HG03571 (cell line): ENCODE results near the gene MTF2.
"Not testable (repeated sequence)": the region's sequence is repeated elsewhere in the genome, so short reads cannot be mapped to it uniquely, and the experiment has no call there.

Experiments
- ATAC-seq: cut with Tn5 transposase; IDR thresholded peaks from one replicate; pipeline ENCODE4 v1.9.1; 2021; ENCODE audit not compliant: unreplicated experiment

MTF2 gene

GRCh38 chr1:93078986-93079654 lies at the start of gene MTF2:
Gene MTF2, plus strand, starts transcription at chr1:93079283. Its CDS starts 244 bp downstream, at chr1:93079527.
- peak; percentile 76 for ATAC-seq

- no peak for ATAC-seq
Measured at GRCh38 chr1:93029317-93029716, 49.8 kb upstream of the MTF2 start.

GRCh38 chr1:93030191-93030590 lies 48.9 kb upstream of the MTF2 start:
- not testable (repeated sequence) for ATAC-seq

GRCh38 chr1:93031711-93032110 lies 47.4 kb upstream of the MTF2 start:
- no peak for ATAC-seq

- ATAC-seq, result no peak
Measured at GRCh38 chr1:93033029-93033428, 46.1 kb upstream of the MTF2 start.

GRCh38 chr1:93033785-93034184 lies 45.3 kb upstream of the MTF2 start:
- peak; percentile 80 for ATAC-seq

- ATAC-seq, result no peak
Measured at GRCh38 chr1:93034397-93034796, 44.7 kb upstream of the MTF2 start.

- ATAC-seq, result no peak
Measured at GRCh38 chr1:93036672-93037071, 42.4 kb upstream of the MTF2 start.

- ATAC-seq, result peak; percentile 97
Measured at GRCh38 chr1:93042187-93043056, 36.7 kb upstream of the MTF2 start.

GRCh38 chr1:93043057-93043557 lies 36.0 kb upstream of the MTF2 start:
- ATAC-seq, result no peak

- ATAC-seq, result no peak
Measured at GRCh38 chr1:93047618-93048017, 31.5 kb upstream of the MTF2 start.

- ATAC-seq, result no peak
Measured at GRCh38 chr1:93051961-93052360, 27.1 kb upstream of the MTF2 start.

- no peak for ATAC-seq
Measured at GRCh38 chr1:93056214-93056613, 22.9 kb upstream of the MTF2 start.

- no peak for ATAC-seq
Measured at GRCh38 chr1:93056649-93057048, 22.4 kb upstream of the MTF2 start.

- ATAC-seq, result peak; percentile 64
Measured at GRCh38 chr1:93061895-93062792, 16.9 kb upstream of the MTF2 start.

GRCh38 chr1:93076268-93076667 lies 2.8 kb upstream of the MTF2 start:
- ATAC-seq, result no peak

- ATAC-seq, result no peak
Measured at GRCh38 chr1:93078203-93078602, 880 bp upstream of the MTF2 start.

- ATAC-seq, result no peak
Measured at GRCh38 chr1:93078638-93078985, 471 bp upstream of the MTF2 start.

GRCh38 chr1:93079685-93080141 lies 630 bp downstream of the MTF2 start:
- no peak for ATAC-seq

GRCh38 chr1:93080179-93080823 lies 1.2 kb downstream of the MTF2 start:
- peak; percentile 62 for ATAC-seq

GRCh38 chr1:93081716-93082115 lies 2.6 kb downstream of the MTF2 start:
- no peak for ATAC-seq
